NAMALWA (cell line): ENCODE measurements around the gene ANKH.
A peak's percentile ranks its signal among the peaks of the same experiment; 100 is the strongest.

Experiments used
- DNase-seq: peaks from one replicate; pipeline ENCODE4 v3.0.0-alpha.2; 2015; ENCODE audit warnings: low spot score

The ANKH gene

DNA sequence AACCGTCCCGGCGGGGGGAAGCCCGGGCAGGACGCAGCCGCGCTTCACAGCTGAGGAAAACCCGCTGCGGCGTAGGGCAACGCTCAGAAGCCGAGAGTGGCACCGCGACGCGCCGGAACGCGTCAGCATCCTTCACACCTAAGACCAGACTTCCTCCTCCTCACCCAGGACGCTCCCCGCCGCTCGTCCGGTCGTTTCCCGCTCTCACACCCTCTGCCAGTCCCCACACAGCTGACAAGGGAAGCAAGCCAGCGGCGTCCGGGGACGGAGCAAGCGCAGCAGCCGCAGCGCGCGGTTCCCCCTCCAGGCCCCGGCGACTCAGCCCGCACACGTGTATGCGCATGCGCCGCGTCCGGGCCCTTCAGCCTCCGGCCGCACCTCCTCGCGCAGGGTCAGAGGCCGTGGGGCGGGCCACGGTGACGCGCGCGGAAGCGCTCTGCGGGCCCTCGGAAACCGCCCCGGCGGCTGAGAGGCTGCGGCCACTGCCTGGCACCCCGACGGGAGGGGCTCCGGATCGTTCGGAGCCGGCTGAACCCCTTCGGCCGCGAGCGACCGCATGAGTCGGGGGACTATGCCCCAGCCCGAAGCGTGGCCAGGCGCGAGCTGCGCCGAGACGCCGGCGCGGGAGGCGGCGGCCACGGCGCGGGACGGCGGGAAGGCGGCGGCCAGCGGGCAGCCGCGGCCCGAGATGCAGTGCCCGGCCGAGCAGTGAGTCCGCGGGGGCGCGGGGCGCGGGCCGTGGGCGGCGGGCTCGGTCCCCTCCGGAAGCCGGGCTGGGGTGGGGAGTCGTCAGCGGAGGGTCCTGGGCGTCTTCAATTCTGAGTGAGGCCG lies 207.1 kb downstream of the ANKH start, which contains the start of gene OTULIN:
Gene OTULIN, plus strand, starts transcription at position 449 of the 831 bp plus-strand sequence. Its CDS starts 108 bp downstream, at position 557.
- DNase-seq: peak; percentile 93

DNA sequence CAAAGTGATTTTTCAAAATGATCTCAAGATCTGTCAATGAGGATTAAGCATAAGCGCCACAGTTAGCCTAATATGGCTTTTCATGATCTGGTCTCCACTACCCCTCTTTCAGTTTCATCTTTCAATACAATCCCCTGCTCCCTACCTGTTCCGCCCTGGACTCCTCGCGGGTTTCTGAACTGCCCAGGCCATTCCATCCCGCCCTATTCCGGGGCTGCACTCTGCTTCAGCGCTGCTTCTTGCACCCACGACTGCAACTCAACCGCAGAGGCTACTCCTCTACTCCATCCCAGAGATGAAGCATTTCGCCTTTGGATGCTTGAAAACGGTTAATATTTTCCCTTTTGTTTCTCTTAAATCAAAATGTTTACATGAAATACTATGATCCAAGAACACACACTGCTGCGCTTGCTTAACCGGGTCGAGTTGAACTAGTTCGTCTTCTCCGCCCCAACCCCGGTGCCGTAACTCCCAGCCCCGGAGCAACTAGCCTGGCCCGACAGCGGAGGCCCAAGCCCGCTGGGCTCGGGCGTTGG lies 207.8 kb downstream of the ANKH start:
- DNase-seq: no peak

DNA sequence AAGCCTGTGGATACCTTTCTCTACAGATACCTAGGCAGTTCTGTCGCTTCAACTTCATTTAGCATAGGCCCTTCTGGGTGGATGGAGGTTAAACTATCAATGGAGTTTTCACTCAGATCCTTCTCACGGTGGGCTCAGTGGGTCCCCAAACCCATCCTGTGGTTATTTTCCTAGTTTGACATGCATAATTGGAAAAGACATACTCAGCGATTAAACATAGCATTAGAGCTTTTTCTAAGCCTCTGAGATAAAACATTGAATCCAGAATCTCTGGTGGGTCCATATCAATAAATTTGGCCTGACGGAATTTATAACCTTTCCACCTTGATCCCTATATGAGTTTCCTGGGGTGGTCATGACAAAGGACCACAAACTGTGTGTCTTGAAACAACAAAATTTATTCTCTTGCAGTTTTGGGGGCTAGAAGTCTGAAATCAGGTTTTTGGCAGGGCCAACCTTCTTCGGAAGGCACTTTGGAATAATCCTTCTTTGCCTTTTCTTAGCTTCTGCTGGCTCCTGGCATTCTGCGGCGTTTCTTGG lies 208.8 kb downstream of the ANKH start:
- no peak for DNase-seq

DNA sequence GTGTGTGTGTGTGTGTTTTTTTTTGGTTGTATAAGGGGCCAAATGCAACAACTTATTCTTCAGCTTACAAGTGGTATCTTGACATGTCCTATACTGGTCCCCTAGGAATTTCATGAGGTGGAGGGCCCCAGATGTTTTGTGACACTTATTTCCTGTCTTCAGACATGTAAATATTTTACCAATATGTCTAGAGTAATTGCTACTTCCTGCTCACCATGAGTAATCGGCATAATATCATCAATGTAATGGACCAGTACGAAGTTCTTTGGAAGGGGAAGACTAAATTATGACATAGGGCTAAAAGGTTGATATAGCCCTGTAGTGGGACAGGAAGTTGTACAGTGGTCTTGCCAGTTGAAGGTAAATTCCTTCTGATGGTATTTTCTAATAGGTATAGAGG lies 210.7 kb downstream of the ANKH start:
- no peak for DNase-seq

DNA sequence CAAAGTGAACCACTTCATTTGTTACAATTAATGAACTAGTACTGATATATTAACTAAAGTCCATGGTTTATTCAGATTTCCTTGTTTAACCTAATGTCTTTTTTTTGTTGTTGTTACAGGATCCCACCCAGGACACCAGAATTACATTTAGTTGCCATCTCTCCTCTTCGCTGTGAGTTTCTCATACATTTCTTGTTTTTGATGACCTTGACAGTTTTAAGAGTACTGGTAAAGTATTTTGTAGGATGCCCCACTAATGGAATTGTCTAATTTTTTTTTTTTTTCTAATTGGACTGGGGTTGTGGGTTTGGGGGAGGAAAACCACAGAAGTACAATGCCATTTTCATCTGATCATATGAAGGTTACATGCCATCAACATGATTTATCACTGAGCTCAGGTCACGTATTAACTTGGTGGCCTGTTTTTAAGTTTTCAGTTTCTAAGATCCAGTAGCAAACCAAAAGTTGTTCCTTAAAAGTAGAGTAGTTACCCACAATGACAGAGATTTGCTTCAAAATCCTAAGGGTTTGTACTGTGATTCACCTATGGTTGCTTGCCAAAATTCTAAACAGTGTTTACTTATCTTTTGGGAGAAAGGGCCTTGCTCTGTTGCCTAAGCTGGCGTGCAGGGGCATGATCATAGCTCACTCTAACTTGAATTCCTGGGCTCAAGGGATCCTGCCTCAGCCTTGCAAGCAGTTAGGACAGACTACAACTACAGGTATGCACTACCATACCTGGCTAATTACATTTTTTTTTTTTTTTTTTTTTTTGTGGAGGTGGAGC lies 211.6 kb downstream of the ANKH start:
- DNase-seq: no peak

DNA sequence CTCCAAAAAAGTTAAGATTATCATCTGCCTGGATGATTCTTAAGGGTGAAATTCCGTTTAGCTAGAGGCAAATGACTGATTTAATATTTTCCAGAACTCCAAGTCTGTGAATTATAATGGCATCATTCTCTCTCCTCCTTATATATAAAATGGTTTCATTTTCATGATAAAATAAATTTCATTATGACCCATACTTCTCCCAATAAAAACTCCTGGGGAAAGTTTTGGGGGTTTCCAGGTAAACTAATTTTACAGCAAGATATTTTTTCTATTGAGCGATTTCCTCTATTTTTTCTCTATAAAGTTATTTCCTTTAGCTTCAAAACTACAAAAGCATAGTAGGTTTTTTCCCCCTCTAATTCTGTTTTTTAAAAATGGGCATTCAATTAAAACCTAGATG lies 214.7 kb downstream of the ANKH start:
- DNase-seq: no peak

DNA sequence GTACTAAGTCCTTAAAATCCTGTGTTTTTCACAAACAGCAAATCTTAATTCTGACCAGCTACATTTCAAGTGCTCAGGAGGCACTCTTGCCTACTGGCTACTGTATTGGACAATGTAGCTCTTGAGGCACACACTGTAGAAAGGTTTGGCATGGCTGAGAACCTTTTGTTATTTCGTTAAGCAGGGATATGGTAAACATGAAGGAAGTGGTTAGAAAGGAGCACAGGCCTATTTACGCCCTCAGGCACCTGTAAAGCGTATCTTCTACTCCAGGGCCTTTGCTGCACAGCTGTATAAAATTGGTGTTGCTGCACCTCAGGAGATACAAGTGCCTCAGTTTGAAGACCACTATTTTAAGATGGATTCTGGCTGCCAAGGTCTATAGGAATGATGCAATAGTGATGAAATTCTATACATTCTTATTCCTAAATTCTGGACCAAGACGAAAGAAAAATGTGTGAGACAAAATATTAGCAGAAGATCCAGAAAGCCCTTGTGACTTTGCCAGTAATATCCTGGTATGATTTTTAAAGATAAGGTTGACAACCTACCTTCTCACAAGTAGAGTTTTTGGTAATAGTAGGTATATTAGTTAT lies 216.3 kb downstream of the ANKH start:
- no peak for DNase-seq
